Stimulated activated CD4-positive, alpha-beta T cell treated with anti-CD3 and anti-CD28 coated beads, Interleukin-12 subunit alpha, Interleukin-12 subunit beta, amount 100 ng/mL, for 24 hours (primary cell): Measurements from ENCODE around the gene NIBAN1.
"Not testable (repeated sequence)": the region's sequence is repeated elsewhere in the genome, so short reads cannot be mapped to it uniquely, and the experiment has no call there.

Source experiments
- DNase-seq, 2 experiments: peaks; one replicate each; pipeline ENCODE4 v3.0.0-alpha.2; 2020; ENCODE audit warnings: low read depth in 2 of 2

The NIBAN1 gene, protein sequence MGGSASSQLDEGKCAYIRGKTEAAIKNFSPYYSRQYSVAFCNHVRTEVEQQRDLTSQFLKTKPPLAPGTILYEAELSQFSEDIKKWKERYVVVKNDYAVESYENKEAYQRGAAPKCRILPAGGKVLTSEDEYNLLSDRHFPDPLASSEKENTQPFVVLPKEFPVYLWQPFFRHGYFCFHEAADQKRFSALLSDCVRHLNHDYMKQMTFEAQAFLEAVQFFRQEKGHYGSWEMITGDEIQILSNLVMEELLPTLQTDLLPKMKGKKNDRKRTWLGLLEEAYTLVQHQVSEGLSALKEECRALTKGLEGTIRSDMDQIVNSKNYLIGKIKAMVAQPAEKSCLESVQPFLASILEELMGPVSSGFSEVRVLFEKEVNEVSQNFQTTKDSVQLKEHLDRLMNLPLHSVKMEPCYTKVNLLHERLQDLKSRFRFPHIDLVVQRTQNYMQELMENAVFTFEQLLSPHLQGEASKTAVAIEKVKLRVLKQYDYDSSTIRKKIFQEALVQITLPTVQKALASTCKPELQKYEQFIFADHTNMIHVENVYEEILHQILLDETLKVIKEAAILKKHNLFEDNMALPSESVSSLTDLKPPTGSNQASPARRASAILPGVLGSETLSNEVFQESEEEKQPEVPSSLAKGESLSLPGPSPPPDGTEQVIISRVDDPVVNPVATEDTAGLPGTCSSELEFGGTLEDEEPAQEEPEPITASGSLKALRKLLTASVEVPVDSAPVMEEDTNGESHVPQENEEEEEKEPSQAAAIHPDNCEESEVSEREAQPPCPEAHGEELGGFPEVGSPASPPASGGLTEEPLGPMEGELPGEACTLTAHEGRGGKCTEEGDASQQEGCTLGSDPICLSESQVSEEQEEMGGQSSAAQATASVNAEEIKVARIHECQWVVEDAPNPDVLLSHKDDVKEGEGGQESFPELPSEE

DNA sequence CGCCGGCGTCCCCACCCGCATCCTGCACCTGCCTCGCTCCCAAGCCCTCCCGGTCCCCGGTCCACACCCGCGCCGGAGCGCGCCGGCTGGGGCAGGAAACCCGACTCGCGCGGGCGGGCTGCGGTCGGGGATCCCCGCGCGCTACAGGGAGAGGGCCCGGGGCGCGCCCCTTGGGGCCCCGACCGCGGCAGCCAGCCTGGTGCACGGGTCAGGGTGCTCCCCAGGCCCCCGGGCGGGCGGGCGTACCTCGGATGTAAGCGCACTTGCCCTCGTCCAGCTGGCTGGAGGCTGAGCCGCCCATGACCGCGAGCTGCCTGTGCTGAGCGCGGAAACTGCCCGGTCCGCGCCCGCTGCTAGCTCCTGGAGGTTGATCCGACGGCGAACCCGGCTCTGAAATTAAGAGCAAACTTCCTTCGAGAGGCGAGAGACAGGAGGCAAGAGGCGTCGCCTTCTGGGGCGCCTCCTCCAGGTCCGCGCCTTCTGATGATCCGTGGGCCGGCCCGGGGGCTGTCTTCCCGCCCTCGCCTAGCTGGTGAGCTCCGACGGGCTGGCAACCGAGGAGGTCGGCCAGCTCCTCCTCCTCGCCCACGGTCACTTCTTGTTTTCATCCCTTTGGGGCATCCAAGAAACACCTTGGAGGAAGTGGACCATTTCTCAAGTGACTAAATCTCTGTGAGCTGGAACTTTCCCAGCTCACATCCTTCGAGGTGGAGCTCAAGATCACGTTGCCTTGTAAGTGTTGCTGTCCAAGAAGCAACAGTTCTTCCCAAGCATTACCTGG is at the start of gene NIBAN1:
TSS of gene NIBAN1 (minus strand) at position 453 of the 781 bp plus-strand sequence. CDS start at position 301, 152 bp downstream.
- peak; percentile 20 to 47 for DNase-seq

DNA sequence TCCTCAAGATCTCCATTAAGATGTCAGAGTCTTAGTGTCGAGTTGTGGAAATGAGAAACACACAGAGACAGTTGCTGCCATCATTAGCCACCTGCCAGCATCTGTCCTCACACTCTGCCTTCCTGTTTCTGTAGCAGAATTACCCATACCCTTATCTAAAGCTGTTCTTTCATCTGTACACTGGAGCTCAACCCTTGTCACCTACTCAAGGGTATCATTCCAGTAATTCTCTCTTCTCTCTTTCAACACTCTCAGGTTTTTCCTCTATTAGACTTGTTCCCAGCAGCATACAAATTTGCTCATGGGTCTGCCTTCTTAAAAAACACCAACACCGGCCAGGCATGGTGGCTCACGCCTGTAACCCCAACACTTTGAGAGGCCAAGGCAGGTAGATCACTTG is 43.7 kb upstream of the NIBAN1 start:
- DNase-seq = no peak

DNA sequence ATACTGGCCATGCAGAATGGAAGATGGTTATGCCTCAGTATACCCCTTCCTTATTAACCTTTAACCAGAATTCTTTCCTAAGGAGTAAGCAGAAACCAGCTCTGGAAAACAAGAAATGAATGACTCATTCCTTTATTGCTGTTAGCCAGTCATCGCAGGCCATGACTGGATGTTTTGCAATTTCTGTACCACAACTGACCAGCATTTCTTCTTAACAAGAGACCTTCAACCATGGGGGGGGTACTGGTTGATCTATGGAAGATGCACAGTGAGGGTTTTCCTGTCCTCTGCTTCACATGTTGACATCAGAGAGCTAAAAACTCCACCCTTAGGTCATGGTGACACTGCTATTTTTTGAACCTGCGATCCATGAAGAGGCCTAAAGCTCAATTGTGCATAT is 43.0 kb upstream of the NIBAN1 start:
- no peak for DNase-seq

DNA sequence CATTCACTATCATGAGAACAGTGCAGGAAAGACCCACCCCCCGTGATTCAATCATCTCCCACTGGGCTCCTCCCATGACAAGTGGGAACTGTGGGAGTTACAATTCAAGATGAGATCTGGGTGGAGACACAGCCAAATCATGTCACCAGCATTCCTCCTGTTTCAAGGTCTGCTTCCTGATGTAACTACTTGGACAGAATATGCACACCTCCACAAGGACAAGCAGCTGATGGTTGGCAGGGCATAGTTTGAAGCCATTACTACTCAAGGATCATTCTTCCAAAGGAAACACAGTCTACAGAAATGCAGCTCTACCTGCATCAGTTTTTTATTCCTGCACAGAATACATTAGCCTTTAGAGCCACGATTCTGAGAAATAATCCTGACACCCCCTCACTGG is 42.6 kb upstream of the NIBAN1 start:
- DNase-seq = no peak

DNA sequence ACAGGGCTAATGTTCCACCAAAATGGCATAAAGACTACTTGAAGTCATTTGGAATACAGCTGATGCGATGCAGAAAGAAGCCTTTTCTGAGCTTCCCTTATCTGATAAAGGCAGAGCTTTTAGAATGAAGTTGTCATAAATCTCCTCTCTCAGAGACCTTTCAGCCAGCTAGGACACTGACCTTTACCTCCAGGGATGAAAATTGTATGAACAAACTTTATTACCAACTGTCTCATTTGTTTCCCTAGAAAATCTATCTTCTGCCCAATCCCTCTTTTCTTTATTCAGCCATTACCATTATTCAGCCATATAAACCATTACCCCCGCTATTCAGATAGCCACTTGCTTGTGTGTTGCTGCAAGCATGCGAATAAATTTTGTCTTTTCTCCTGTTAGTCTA is 41.3 kb upstream of the NIBAN1 start:
- no peak for DNase-seq

DNA sequence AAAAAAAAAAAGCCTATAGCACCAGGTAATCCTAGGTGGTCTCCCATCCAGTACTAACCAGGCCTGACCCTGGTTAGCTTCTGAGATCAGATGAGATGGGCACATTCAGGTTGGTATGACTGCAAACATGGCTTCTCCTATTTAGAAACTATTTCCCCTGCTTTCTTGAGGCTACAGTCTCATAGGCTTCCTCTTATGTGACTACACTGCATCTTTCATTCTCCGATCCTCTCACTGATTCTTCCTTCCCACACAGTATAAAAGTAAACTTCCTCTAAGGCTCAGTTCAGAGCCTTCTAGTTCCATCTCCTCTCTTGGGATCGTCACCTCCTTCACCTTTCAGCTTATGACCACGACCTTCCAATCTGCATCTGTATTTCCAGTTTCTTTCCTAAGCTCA is 40.6 kb upstream of the NIBAN1 start:
- no peak for DNase-seq

DNA sequence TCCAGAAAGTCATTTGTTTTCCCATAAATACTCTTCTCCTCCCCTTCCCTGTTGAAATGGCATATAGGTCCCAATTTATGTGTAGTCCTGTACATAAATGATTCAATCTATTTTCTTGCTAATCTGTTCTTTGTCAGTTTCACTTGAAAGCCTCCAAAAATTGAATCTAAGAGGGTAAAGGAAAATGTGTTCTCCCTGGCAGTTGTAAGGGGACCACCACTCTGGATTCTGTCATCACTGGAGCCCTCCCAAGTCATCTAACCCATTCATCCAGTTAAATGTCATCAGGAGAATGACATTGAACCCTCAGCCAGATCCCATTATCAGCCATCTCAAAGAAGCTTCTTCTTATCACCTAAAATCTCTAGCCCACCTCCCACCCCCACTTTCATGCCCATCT is 36.1 kb upstream of the NIBAN1 start:
- no peak for DNase-seq

DNA sequence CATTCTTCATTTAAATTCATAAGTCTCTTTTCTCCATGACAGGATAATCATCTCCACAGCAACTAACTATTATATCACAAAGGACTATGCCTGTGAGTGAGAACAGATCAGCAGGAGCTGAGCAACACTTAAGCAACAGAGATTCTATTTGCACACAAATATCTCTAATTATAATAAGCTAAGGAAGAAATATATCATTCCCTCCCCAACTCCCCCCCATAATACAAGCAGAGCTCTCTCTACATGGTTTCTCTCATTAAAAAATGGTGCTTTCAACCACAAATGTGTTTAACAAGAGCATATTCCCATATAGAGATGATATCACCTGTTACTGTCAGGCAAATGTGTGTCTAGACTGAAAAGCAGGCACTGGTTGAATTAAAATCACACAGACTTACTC is 34.5 kb upstream of the NIBAN1 start:
- DNase-seq = no peak

DNA sequence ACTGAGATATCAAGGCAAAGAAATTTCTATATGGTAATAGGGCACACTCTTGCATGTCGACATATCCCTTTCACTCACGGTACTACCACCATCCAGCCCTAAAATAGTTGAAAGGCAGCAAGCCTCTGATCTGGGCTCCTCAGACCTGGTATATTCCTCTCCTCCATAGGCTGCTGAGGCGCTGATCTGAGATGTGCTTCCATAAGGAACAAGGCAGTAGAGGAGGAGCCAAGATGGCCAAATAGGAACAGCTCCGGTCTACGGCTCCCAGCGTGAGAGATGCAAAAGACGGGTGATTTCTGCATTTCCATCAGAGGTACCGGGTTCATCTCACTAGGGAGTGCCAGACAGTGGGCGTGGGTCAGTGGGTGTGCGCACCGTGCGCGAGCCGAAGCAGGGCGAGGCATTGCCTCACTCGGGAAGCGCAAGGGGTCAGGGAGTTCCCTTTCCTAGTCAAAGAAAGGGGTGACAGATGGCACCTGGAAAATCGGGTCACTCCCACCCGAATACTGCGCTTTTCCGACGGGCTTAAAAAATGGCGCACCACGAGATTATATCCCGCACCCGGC is 27.1 kb upstream of the NIBAN1 start:
- not testable (repeated sequence) for DNase-seq

DNA sequence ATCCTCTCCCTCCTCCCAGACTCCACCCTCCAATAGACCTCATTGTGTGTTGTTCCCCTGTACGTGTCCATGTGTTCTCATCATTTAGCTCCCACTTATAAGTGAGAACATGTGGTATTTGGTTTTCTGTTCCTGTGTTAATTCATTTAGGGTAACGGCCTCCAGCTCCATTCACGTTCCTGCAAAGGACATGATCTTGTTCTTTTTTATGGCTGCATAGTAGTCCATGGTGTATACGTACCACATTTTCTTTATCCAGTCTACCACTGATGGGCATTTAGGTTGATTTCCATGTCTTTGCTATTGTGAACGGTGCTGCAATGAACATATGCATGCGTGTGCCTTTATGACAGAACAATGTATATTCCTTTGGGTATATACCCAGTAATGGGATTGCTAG is 25.7 kb upstream of the NIBAN1 start:
- not testable (repeated sequence) for DNase-seq

DNA sequence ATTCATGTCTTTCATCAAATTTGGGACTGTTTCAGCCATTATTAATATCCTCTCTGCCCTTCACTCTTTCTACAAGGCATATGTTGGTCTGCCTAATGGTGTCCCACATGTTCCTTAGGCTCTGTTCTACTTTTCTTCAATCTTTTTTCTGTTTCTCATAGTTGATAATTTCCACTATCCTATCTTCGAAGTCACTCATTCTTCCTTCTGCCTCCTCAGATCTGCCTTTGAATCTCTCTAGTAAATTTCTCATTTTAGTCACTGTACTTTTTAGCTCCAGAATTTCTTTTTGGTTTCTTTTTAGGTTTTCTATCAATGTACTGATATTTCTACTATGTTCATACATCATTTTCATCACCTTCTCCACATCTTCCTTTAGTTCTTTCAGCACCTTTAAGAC is 20.0 kb upstream of the NIBAN1 start:
- DNase-seq = no peak

DNA sequence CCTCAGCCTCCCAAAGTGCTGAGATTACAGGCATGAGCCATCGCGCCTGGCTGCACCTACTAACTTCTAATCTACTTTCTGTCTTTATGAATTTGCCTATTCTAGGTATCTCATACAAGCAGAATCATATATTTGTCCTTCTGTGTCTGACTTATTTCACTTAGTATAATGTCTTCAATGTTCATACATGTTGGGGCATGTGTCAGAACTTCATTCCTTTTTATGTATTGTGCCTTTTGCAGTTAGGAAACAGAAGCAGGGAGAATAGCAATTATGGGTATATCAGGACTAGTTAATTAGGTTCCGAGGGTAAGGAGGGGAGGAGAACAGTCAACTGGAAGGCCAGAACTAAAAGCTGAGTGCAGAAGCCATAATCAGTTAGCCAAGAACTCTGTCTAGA is 18.0 kb upstream of the NIBAN1 start:
- no peak for DNase-seq

DNA sequence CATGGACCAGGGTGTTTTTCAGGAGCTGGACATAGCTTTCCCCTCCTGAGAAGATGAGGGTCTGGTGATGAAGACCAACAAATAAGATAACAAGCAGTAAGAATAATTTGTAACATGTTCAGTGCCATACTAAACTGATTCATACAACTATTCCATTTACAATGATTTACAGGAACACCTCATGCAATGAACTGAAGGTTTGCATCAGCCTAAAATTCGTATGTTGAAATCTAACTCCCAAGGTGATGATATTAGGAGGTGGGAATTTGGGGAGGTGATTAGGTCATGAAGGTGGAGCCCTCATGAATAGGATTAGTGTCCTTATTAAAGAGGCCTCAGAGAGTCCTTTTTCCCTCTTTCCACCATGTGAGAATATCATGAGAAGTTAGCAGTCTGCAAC is 15.9 kb upstream of the NIBAN1 start:
- DNase-seq = no peak

DNA sequence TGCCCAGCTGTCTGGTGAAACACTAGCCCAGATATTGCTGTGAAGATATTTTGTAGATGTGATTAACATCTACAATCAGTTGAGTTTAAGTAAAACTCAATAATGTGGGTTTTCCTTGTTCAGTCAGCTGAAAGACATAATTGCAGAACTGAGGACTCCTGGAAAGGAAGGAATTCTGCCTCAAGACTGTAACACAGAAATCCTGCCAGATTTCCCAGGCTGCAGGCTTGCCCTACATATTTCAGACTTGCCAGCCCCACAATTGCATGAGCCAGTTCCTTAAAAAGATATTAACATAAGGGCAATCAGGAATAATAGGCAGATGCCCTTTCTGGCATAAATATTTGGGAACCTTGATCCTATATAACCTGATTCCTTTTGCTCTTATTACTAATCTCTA is 14.2 kb upstream of the NIBAN1 start:
- no peak for DNase-seq

DNA sequence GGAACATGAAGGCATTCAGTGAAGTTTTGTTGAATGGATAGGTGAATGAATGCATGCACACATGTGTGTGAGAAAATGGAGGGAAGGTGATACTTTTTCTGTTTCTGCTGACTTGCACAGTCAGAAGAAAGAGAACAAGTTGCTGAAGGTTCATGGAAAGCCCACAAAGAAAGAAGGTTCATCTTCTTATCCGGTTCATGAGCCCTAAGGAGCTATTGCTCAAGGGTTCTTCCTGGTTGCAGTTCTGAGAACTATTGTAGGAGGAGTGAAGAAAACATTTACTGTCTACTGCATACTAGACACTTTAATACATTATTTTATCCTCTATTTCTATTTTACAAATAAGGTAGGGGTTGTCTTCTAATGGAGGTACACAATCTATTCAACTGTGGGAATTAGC is 13.4 kb upstream of the NIBAN1 start:
- no peak for DNase-seq

DNA sequence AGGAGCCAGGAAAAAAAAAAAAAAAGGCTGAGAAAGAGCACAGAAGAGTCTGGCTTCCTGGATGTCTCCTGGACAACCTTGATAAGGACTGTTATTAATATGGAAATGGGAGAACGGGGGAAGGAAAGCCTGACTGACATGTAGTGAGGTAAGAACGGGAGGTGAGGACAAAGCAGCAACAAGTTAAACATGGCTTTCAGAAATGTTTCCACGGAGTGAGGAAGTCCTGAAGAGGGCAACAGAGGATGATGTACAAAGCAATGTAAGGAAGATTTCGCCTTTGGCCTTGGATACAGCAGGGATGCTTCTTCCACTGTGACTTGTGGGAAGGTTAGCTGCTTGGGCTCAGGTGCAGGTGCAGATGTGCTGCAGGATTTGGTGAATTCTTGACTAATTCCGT is 11.9 kb upstream of the NIBAN1 start:
- DNase-seq = no peak

DNA sequence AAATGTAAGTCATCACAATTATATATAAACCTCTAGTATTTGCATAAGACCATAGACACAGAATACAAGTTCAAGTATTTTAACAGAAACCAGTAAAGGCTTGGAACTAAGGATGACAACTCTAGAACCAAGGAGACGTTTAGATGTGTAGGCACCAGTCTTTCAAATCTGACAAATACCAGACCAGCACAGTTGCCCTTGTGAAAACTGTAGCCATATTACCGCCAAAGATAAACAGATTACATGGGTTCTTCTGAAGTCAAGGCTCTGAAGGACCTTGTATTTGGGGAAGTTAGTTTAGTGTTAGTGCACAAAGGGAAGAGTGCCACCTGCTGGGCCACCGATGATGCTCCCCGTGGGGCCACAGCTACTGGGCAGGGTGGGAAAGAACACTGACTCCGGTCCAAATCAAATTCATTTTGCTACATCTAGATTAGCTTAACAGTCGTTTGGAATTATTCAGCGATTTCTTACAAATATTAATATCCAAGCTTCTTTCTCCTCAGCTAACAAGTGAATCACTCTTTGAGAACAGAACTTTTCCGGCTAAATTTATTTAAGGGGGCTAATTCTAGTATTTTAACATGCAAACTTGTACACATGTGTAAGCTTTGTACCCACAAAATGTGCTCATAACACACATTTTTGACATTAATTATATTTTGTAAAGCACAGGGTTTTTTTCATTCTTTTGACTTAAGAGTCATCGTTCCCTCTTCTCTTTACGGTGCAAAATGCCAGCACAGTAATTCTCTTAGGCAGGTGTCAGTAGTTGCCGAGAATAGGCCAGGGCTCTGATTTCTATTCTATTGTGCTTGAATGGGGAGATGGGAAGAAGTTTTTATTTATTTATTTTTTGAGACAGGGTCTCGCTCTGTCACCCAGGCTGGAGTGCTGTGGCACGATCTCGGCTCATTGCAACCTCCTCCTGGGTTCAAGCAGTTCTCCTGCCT is 8.0 kb upstream of the NIBAN1 start:
- DNase-seq = peak; percentile 29 to 70

DNA sequence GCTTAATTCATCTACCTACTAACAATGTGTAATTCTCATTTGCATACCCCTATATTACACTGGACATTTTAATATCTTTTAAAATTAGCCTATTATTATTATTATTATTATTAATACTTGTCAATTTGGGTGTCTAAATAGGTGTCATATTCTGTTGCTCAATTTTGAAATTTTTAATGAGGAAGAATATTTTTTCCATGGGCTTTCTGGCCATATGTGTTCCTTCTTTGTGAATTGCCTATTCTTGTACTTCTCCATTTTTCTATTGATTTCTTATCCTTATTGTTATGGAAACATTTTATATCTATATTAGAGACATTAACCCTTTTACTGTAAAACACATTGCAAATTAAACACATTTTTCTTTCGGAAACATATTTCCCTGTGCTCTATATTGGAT is 6.4 kb upstream of the NIBAN1 start:
- DNase-seq = no peak

DNA sequence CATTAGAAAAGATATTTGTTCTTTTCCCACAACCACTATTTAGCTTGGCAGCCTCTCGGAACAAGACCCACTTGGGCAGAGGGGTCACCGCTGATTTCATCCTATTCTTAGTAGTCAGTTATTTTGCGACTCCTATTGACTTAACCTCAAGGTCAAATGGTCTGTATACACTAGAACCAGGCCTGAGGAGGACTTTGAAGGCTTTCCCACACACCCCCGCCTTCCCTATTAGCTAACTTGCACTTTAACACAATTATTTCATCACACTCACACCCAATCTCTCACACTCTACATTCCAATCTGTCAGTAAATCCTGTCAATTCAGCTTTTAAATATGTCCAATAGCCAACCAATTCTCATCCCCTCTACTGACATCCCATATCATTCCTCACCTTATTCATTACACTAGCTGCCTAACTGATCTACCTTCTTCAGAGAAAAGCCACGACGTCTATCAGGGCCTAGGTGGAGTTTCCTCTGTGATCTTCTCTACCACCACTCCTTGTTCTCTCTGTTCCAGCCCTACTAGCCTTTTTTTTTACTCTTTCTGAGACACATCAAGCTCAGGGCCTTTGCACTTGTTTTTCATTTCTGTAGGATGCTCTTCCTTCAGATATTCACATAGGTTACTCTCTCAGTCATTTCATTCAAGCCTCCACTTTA is 1.0 kb upstream of the NIBAN1 start:
- DNase-seq = no peak

DNA sequence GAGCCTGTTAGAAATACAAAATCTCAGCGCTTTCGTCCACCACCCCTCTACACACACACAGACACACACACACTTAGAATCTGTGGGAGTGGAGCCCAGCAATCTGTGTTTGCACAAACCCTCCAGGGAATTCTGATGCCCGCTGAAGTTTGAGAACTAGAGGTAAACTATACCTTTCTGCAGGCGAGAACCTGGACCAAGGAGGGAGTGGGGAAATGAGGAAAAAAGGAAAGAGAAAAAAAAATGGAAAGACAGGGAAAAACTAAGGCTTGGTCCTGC is 468 bp upstream of the NIBAN1 start:
- no peak for DNase-seq
